ENCODE measurements around the gene NTNG1.

DNA sequence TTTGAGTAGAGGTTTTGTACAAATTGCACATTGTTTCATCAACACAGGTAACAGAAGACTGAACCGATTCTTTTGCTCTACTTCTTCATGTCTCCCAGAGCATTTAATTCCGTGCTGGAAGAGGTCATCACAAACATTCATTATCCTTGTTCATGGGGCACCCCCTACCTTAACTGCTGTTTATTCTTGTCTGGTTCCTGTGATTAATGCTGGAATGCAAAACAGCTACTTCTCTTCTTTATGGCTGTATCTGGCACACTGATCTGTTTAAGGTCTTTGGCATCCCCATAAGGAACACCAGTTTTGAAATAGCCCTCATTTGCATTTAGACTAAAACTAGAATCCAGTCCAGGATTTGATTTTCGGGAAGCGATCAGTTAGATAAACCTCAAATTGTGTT, 42.2 kb downstream of the NTNG1 start:
- TF ChIP-seq, protein P1, sequence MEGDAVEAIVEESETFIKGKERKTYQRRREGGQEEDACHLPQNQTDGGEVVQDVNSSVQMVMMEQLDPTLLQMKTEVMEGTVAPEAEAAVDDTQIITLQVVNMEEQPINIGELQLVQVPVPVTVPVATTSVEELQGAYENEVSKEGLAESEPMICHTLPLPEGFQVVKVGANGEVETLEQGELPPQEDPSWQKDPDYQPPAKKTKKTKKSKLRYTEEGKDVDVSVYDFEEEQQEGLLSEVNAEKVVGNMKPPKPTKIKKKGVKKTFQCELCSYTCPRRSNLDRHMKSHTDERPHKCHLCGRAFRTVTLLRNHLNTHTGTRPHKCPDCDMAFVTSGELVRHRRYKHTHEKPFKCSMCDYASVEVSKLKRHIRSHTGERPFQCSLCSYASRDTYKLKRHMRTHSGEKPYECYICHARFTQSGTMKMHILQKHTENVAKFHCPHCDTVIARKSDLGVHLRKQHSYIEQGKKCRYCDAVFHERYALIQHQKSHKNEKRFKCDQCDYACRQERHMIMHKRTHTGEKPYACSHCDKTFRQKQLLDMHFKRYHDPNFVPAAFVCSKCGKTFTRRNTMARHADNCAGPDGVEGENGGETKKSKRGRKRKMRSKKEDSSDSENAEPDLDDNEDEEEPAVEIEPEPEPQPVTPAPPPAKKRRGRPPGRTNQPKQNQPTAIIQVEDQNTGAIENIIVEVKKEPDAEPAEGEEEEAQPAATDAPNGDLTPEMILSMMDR (IDR thresholded peaks at IDR 0.05): no peak
- no peak for TF ChIP-seq POLR2A (IDR thresholded peaks at IDR 0.05)
- TF ChIP-seq EP300 (IDR thresholded peaks at IDR 0.05): no peak
